Activated naive CD4-positive, alpha-beta T cell treated with anti-CD3 and anti-CD28 coated beads, Interleukin-2, amount 50 U/mL, for 72 hours (primary cell): ENCODE results near the gene NEU1. TPM values are rescaled to one million over a fixed set of nuclear protein-coding genes. Genes with fewer than 3 reads are reported as not detected.
"Not testable (repeated sequence)": the region's sequence is repeated elsewhere in the genome, so short reads cannot be mapped to it uniquely, and the experiment has no call there.

Experiments
- ATAC-seq, 2 donors: fragments of 150-1000 bp; cut with Tn5 transposase; 2 replicates each; pipeline ENCODE4 v1.10.0; 2021; ENCODE audit warnings: mild to moderate bottlenecking in 2 of 2, moderate library complexity in 2 of 2
- DNase-seq, 2 donors: peaks; one replicate each; pipeline ENCODE4 v3.0.0; 2021 to 2022; ENCODE audit warnings: low spot score in 2 of 2
- H3K27ac Mint-ChIP-seq, 2 donors: one replicate each; pipeline ENCODE4 v1.8.0; 2022; ENCODE audit warnings: mild to moderate bottlenecking in 2 of 2, mixed read lengths in 2 of 2
- H3K36me3 Mint-ChIP-seq, 2 donors: one replicate each; pipeline ENCODE4 v1.8.0; 2022; ENCODE audit warnings: mixed read lengths in 2 of 2
- H3K9me3 Mint-ChIP-seq, 2 donors: one replicate each; pipeline ENCODE4 v1.8.0; 2022; ENCODE audit warnings: mixed read lengths in 2 of 2
- total RNA-seq, 2 donors: library from RNA; stranded (reverse); gene quantifications; one replicate each; pipeline ENCODE4 v1.2.3, GENCODE V29; 2022

NEU1 gene
- total RNA-seq, 2 donors from 2014 or later, result 18.6 to 48.8 TPM

DNA sequence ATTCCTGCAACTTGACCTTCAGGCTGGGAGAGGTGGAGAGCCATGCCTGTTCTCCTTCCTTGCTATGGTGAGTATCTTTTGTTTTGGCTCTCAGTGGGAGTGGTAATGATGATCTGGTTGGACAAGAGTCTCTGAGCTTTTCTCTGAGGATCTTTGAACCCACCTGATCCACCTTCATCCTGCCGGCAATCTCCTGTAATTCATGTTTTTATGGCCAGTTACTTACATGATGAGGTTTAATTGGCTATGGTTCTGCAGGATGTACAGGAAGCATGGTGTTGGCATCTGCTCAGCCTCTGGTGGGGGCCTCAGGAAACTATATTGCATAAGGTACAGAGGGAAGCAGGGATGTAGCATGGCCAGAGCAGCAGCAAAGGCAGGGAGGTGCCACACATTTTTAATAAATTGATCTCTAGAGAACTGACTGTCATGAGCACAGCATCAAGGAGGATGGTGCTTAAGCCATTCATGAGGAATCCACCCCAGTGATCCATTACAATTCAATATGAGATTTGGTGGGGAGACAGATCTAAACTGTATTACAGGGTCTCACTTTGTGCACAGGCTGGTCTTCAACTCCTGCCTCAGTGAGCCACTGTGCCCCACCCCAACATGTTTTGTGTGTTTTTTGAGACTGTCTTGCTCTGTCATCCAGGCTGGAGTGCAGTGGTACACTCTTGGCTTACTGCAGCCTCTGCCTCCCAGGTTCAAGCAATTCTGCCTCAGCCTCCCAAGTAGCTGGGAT lies 25.1 kb downstream of the NEU1 start:
- peaks cover 40 to 59% of the 10 kb centered on the region in 2 donors for H3K36me3 Mint-ChIP-seq
- ATAC-seq (no peak), DNase-seq (no peak)
- peak overlapping the region; percentile 96 to 98 for H3K27ac Mint-ChIP-seq
- no peaks in the 10 kb centered on the region for H3K9me3 Mint-ChIP-seq

DNA sequence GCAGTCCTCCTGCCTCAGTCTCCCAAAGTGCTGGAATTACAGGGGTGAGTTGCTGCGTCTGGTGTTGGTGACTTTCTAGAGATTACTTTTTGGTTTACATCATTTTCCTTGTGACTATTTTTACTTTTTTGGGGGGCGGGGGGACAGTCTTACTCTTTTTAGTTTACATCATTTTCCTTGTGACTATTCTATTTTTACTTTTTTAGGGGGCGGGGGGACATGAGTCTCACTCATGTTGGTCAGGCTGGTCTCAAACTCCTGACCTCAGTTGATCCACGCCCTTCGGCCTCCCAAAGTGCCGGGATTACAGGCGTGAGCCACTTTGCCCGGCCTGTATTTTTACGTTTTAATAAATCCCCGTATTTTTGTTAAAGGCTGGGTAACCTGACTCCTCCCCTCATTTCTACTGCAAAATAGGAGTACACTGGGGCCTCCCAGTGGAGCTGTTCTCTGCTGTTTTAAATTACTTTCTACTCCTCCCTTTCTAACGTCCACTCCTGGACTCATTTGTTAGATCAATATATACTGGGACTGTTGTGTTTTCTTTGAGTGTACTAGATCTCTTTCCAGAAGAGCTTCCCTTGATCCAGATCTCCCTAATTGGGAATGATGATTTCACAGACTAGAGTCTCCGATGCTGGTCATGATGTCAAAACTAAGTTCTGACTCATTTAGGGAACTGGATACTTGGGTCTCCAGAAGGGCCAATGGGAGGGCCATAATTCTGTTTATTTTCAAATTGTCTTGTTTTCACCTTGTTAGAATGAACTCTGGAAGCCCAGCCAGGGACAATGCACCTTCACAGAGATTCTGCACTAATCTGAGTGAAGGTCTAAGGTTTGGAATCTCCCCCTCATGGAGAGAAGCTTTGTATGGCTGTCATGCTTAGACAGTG lies 25.9 kb downstream of the NEU1 start:
- H3K9me3 Mint-ChIP-seq, result no peaks in the 10 kb centered on the region
- H3K27ac Mint-ChIP-seq, result peak overlapping the region; percentile 96 to 98
- DNase-seq, result no peak
- ATAC-seq, result no peak
- peaks cover 40 to 59% of the 10 kb centered on the region in 2 donors for H3K36me3 Mint-ChIP-seq

GRCh38 chr6:31836047-31836473 lies 26.6 kb downstream of the NEU1 start:
- Mint-ChIP-seq H3K36me3 (peaks cover 40 to 59% of the 10 kb centered on the region in 2 donors), H3K27ac (peak overlapping the region; percentile 96 to 98), H3K9me3 (no peaks in the 10 kb centered on the region)
- ATAC-seq (no peak), DNase-seq (no peak)

- peak overlapping the region; percentile 96 to 98 for H3K27ac Mint-ChIP-seq
- peak; percentile 55 to 89 for ATAC-seq
- peaks cover 53 to 54% of the 10 kb centered on the region in 2 donors for H3K36me3 Mint-ChIP-seq
- no peaks in the 10 kb centered on the region for H3K9me3 Mint-ChIP-seq
- DNase-seq, result peak; percentile 84 to 94
Observed at GRCh38 chr6:31834367-31835250, 28.0 kb downstream of the NEU1 start.

DNA sequence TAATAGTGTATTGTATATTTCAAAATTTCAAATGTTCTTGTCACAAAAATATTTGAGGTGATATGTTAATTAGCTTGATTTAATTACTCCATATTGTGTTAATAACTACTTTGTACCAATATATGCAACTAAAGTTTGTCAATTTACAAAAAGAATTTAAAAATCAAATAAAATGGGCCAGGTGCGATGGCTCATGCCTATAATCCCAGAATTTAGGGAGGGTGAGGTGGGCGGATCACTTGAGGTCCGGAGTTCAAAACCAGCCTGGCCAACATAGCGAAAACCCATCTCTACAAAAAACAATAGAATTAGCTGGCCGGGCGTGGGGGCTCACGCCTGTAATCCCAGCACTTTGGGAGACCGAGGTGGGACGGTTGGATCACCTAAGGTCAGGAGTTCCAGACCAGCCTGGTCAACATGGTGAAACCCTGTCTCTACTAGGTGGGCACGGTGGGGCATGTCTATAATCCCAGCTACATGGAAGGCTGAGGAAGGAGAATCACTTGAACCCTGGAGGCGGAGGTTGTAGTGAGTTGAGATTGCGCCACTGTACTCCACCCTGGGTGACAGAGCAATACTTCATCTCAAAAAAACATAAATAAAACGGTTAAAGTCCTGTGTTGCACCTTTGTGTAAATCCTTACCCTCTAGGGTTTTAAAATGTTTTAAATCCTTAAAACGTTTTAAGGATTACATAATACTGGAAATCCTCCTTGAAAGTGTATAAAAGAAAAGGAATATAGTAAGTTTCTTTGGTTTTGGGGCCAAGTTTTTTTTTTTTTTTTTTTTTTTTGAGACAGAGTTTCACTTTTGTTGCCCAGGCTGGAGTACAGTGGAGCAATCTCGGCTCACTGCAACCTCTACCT lies 31.0 kb downstream of the NEU1 start:
- Mint-ChIP-seq H3K9me3 (no peaks in the 10 kb centered on the region), H3K36me3 (peaks cover 27 to 43% of the 10 kb centered on the region in 2 donors), H3K27ac (no peak overlapping the region)
- ATAC-seq (no peak), DNase-seq (no peak)

GRCh38 chr6:31830886-31831335 lies 31.7 kb downstream of the NEU1 start:
- DNase-seq (no peak), ATAC-seq (no peak)
- peaks cover 21 to 37% of the 10 kb centered on the region in 2 donors for H3K36me3 Mint-ChIP-seq
- H3K9me3 Mint-ChIP-seq, result no peaks in the 10 kb centered on the region
- H3K27ac Mint-ChIP-seq, result peak overlapping the region; percentile 91 to 93

DNA sequence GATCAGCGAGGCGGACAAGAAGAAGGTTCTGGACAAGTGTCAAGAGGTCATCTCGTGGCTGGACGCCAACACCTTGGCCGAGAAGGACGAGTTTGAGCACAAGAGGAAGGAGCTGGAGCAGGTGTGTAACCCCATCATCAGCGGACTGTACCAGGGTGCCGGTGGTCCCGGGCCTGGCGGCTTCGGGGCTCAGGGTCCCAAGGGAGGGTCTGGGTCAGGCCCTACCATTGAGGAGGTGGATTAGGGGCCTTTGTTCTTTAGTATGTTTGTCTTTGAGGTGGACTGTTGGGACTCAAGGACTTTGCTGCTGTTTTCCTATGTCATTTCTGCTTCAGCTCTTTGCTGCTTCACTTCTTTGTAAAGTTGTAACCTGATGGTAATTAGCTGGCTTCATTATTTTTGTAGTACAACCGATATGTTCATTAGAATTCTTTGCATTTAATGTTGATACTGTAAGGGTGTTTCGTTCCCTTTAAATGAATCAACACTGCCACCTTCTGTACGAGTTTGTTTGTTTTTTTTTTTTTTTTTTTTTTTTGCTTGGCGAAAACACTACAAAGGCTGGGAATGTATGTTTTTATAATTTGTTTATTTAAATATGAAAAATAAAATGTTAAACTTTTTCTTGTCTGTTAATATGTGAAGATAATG lies 32.9 kb downstream of the NEU1 start:
- DNase-seq, result no peak

GRCh38 chr6:31827286-31828079 lies 35.1 kb downstream of the NEU1 start, which contains the start of gene HSPA1B:
TSS of gene HSPA1B (plus strand) at chr6:31827738. CDS start at chr6:31827951, 213 bp downstream.
- ATAC-seq, result peak; percentile 83 to 84
- H3K9me3 Mint-ChIP-seq, result no peaks in the 10 kb centered on the region
- peak within 1 kb of the TSS; percentile 90 to 94 for H3K27ac Mint-ChIP-seq
- peaks cover 6 to 19% of the 10 kb centered on the region in 2 donors for H3K36me3 Mint-ChIP-seq
- peak; percentile 91 to 97 for DNase-seq

More for the DNA sequence above, 32.9 kb downstream of the NEU1 start:
- H3K27ac Mint-ChIP-seq, result peak overlapping the region; percentile 91 to 93
- H3K9me3 Mint-ChIP-seq, result no peaks in the 10 kb centered on the region
- peaks cover 9 to 28% of the 10 kb centered on the region in 2 donors for H3K36me3 Mint-ChIP-seq
- no peak for ATAC-seq

DNA sequence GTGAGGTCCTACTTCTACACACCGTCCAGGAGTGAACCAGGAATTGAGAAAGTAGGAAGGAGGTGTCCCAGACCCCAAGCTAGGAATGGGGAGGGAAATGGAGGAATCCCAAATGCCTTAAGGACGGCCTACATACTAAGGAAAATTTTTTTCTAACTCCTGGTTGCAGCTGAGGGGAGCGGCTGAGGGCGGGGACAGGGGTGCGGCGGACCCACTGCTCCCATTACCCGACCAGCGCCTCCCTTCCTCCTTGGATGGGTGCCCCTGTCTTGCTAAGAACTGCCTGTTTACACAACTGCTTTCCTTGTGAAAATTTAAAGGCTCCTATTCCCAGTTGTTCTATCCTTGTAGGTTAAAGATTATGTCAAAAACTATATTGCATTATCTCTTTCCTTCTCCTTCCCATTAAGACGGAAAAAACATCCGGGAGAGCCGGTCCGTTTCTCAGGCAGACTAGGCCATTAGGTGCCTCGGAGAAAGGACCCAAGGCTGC lies 35.8 kb downstream of the NEU1 start:
- Mint-ChIP-seq H3K9me3 (no peaks in the 10 kb centered on the region), H3K36me3 (peaks cover 6 to 19% of the 10 kb centered on the region in 2 donors), H3K27ac (peak overlapping the region; percentile 90 to 94)
- ATAC-seq, result peak in 1 of 2 donors; percentile 6
- DNase-seq, result no peak

DNA sequence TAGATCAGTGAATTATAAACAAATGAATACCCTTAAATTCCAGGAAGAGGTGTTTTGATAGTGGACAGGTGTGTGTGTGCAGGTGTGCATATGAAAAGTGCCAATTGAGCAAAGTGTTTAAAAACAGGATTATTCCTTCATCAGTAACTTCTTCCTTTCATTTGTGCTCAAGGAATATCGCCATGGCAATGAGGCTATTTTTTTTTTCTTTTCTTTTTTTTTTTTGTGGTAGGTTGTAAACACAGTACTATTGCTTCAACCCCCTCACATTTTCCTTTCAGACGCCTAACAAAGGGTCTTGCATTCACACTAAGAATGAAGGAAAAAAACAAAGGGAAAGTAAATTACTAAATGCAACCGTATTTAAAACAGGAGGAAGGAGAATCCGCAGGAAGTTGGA lies 37.1 kb downstream of the NEU1 start:
- Mint-ChIP-seq H3K36me3 (peaks cover 2 to 16% of the 10 kb centered on the region in 2 donors), H3K9me3 (no peaks in the 10 kb centered on the region), H3K27ac (peak overlapping the region; percentile 62 to 90)
- DNase-seq (no peak), ATAC-seq (no peak)

GRCh38 chr6:31823592-31824196 lies 38.9 kb downstream of the NEU1 start:
- not testable (repeated sequence) for H3K36me3 Mint-ChIP-seq, ATAC-seq, H3K9me3 Mint-ChIP-seq, DNase-seq, H3K27ac Mint-ChIP-seq

DNA sequence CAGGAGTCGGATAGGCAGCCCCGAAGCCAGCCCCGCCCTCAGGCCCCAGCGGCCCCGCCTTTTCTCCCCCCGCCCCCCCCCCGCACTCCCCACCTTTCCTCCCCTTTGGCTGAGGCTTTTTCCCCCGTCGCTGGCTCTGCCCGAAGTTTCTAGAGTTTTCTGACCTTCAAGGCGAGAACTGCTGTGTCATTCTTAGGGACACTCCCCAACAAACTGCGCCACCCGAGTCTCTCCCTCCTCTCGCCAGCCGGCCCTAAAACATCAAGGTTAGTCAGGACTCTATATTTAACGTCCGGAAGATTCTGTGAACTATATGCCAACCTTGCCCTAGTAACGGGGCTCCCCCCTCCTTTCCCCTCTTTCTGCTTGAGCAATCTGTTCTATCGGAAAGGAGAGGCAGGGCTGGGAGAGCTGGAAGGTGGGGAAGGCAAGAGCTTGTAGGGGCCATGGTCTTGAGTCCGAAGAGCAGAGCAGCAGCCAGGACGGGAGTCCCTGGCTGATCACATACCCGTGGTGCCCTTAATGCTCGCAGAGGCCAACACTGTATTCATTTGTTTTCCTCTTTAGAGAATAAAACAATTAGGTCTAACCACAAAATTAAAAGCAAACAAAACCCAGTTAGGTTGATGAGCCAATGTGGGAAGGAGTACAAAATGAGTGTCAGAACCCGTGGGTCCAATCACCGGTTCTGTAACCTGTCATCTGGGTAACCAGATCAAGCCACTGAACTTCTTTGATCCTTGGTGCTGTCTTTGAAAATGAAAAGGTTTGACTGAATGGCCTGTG lies 40.4 kb downstream of the NEU1 start:
- Mint-ChIP-seq H3K27ac (peak overlapping the region; percentile 83 to 96), H3K36me3 (peaks cover 7 to 21% of the 10 kb centered on the region in 2 donors), H3K9me3 (no peaks in the 10 kb centered on the region)
- DNase-seq (peak in 1 of 2 donors; percentile 89), ATAC-seq (peak; percentile 34 to 79)
